Skeletal muscle tissue (tissue), 4 donors: ENCODE measurements around the gene DOCK8. TPM values are rescaled to one million over a fixed set of nuclear protein-coding genes. Genes with fewer than 3 reads are reported as not detected.

ENCODE experiments used
- H3K27ac ChIP-seq: one replicate; pipeline ENCODE4 v1.7.0; 2013; ENCODE audit warnings: mild to moderate bottlenecking, low read depth, low read length, inconsistent platforms
- H3K27me3 ChIP-seq, 3 donors: one replicate each; pipeline ENCODE4 v1.7.0; 2013; ENCODE audit warnings: low read length in 3 of 3; ENCODE audit not compliant: control insufficient read depth in 3 of 3, insufficient read depth in 3 of 3
- H3K36me3 ChIP-seq, 3 donors: one replicate each; pipeline ENCODE4 v1.7.0; 2013; ENCODE audit warnings: low read length in 3 of 3; ENCODE audit not compliant: control insufficient read depth in 3 of 3, insufficient read depth in 3 of 3
- H3K4me1 ChIP-seq, 3 donors: one replicate each; pipeline ENCODE4 v1.7.0; 2013; ENCODE audit warnings: low read length in 3 of 3, mild to moderate bottlenecking in 3 of 3; ENCODE audit not compliant: control insufficient read depth in 3 of 3, insufficient read depth in 3 of 3
- H3K4me3 ChIP-seq, 3 donors: one replicate each; pipeline ENCODE4 v1.7.0; 2013; ENCODE audit warnings: low read length in 3 of 3
- H3K9ac ChIP-seq, 3 donors: one replicate each; pipeline ENCODE4 v1.7.0; 2013; ENCODE audit warnings: low read length in 3 of 3, mild to moderate bottlenecking in 3 of 3, moderate library complexity in 2 of 3, low read depth in 1 of 3
- H3K9me3 ChIP-seq, 3 donors: one replicate each; pipeline ENCODE4 v1.7.0; 2013; ENCODE audit warnings: low read length in 3 of 3; ENCODE audit not compliant: control insufficient read depth in 3 of 3
- total RNA-seq: library from RNA; depleted of rRNA; stranded (reverse); fragments of >200 nt; gene quantifications from one replicate; pipeline ENCODE4 v1.2.3, GENCODE V29; 2014
- donor health status: Osteomylitis.

DOCK8 gene
- total RNA-seq, 1 donor from 2014 or later = 13.0 TPM

- Histone ChIP-seq H3K9ac (no peak overlapping the region), H3K27me3 (no peaks in the 10 kb centered on the region), H3K36me3 (no peaks in the 10 kb centered on the region), H3K4me3 (no peak overlapping the region), H3K27ac (no peak overlapping the region), H3K4me1 (peaks cover 0 to 6% (median 0%) of the 10 kb centered on the region in 3 donors), H3K9me3 (no peaks in the 10 kb centered on the region)
Measured at GRCh38 chr9:354453-354852, 139.8 kb downstream of the DOCK8 start.

GRCh38 chr9:357560-357959, 142.9 kb downstream of the DOCK8 start:
- H3K4me1 ChIP-seq = peaks cover 0 to 6% (median 0%) of the 10 kb centered on the region in 3 donors
- no peaks in the 10 kb centered on the region for H3K9me3 ChIP-seq
- no peak overlapping the region for H3K27ac ChIP-seq
- no peaks in the 10 kb centered on the region for H3K36me3 ChIP-seq
- no peaks in the 10 kb centered on the region for H3K27me3 ChIP-seq
- no peak overlapping the region for H3K4me3 ChIP-seq
- H3K9ac ChIP-seq = no peak overlapping the region

GRCh38 chr9:362561-363273, 148.1 kb downstream of the DOCK8 start:
- Histone ChIP-seq H3K36me3 (no peaks in the 10 kb centered on the region), H3K4me1 (peaks cover 0 to 5% (median 0%) of the 10 kb centered on the region in 3 donors), H3K27me3 (no peaks in the 10 kb centered on the region), H3K4me3 (no peak overlapping the region), H3K9me3 (no peaks in the 10 kb centered on the region), H3K27ac (no peak overlapping the region), H3K9ac (no peak overlapping the region)

GRCh38 chr9:363274-363612, 148.6 kb downstream of the DOCK8 start:
- Histone ChIP-seq H3K27ac (no peak overlapping the region), H3K27me3 (no peaks in the 10 kb centered on the region), H3K4me3 (no peak overlapping the region), H3K9ac (no peak overlapping the region), H3K4me1 (peaks cover 0 to 5% (median 0%) of the 10 kb centered on the region in 3 donors), H3K36me3 (no peaks in the 10 kb centered on the region), H3K9me3 (no peaks in the 10 kb centered on the region)

GRCh38 chr9:365436-365835, 150.8 kb downstream of the DOCK8 start:
- no peak overlapping the region for H3K9ac ChIP-seq
- H3K36me3 ChIP-seq = no peaks in the 10 kb centered on the region
- H3K4me3 ChIP-seq = no peak overlapping the region
- H3K27ac ChIP-seq = no peak overlapping the region
- no peaks in the 10 kb centered on the region for H3K9me3 ChIP-seq
- H3K4me1 ChIP-seq = peaks cover 3 to 12% (median 9%) of the 10 kb centered on the region in 3 donors
- no peaks in the 10 kb centered on the region for H3K27me3 ChIP-seq

- H3K36me3 ChIP-seq = no peaks in the 10 kb centered on the region
- H3K4me3 ChIP-seq = no peak overlapping the region
- no peaks in the 10 kb centered on the region for H3K27me3 ChIP-seq
- H3K9ac ChIP-seq = no peak overlapping the region
- H3K4me1 ChIP-seq = peaks cover 3 to 23% (median 17%) of the 10 kb centered on the region in 3 donors
- H3K27ac ChIP-seq = no peak overlapping the region
- no peaks in the 10 kb centered on the region for H3K9me3 ChIP-seq
Measured at GRCh38 chr9:366620-367019, 152.0 kb downstream of the DOCK8 start.

GRCh38 chr9:370086-370485, 155.4 kb downstream of the DOCK8 start:
- Histone ChIP-seq H3K9ac (no peak overlapping the region), H3K36me3 (no peaks in the 10 kb centered on the region), H3K27me3 (no peaks in the 10 kb centered on the region), H3K9me3 (no peaks in the 10 kb centered on the region), H3K27ac (no peak overlapping the region), H3K4me1 (peaks cover 8 to 30% (median 28%) of the 10 kb centered on the region in 3 donors), H3K4me3 (peak overlapping the region in 1 of 3 donors; percentile 1)

GRCh38 chr9:371349-371748, 156.7 kb downstream of the DOCK8 start:
- Histone ChIP-seq H3K36me3 (peaks cover 0 to 2% (median 0%) of the 10 kb centered on the region in 3 donors), H3K4me1 (peaks cover 8 to 28% (median 27%) of the 10 kb centered on the region in 3 donors), H3K9ac (peak overlapping the region in 2 of 3 donors; percentile 18 to 28), H3K9me3 (no peaks in the 10 kb centered on the region), H3K27ac (peak overlapping the region; percentile 67), H3K27me3 (no peaks in the 10 kb centered on the region), H3K4me3 (peak overlapping the region in 1 of 3 donors; percentile 32)

- no peak overlapping the region for H3K9ac ChIP-seq
- H3K27ac ChIP-seq = peak overlapping the region; percentile 67
- H3K36me3 ChIP-seq = peaks cover 0 to 6% (median 2%) of the 10 kb centered on the region in 3 donors
- H3K4me3 ChIP-seq = no peak overlapping the region
- H3K4me1 ChIP-seq = peaks cover 8 to 28% (median 27%) of the 10 kb centered on the region in 3 donors
- no peaks in the 10 kb centered on the region for H3K9me3 ChIP-seq
- H3K27me3 ChIP-seq = no peaks in the 10 kb centered on the region
Measured at GRCh38 chr9:372128-372527, 157.5 kb downstream of the DOCK8 start.

- peaks cover 8 to 28% (median 27%) of the 10 kb centered on the region in 3 donors for H3K4me1 ChIP-seq
- no peak overlapping the region for H3K4me3 ChIP-seq
- H3K9me3 ChIP-seq = no peaks in the 10 kb centered on the region
- H3K27ac ChIP-seq = no peak overlapping the region
- peaks cover 0 to 10% (median 2%) of the 10 kb centered on the region in 3 donors for H3K36me3 ChIP-seq
- H3K9ac ChIP-seq = no peak overlapping the region
- peaks cover 0 to 3% (median 0%) of the 10 kb centered on the region in 3 donors for H3K27me3 ChIP-seq
Measured at GRCh38 chr9:373759-374206, 159.1 kb downstream of the DOCK8 start.
